PFSK-1 (cell line): ENCODE results near the gene LDB2.

ENCODE experiments used
- FOXP2 ChIP-seq: optimal IDR thresholded peaks from 2 replicates; pipeline ENCODE3; 2011; ENCODE audit warnings: borderline replicate concordance, control low read depth, inconsistent platforms; ENCODE audit not compliant: insufficient read depth; ENCODE audit errors: extremely low read length, extremely low read depth
- POLR2AphosphoS5 ChIP-seq: IDR thresholded peaks from 2 replicates; pipeline ENCODE4 v1.6.1; 2012; ENCODE audit warnings: low read depth, mild to moderate bottlenecking, control low read depth, low read length, moderate library complexity
- SIN3A ChIP-seq: IDR thresholded peaks from 2 replicates; pipeline ENCODE4 v1.6.1; 2012; ENCODE audit warnings: mild to moderate bottlenecking, low read length, moderate library complexity, borderline replicate concordance; ENCODE audit not compliant: insufficient read depth
- TAF1 ChIP-seq: IDR thresholded peaks from 2 replicates; pipeline ENCODE4 v1.6.1; 2012; ENCODE audit warnings: low read length, control low read depth, borderline replicate concordance; ENCODE audit not compliant: insufficient read depth
- TF ChIP-seq, protein P1 (sequence below), 2 experiments: IDR thresholded peaks; 2 replicates each; pipeline versions ENCODE4 v1.6.1 to v1.8.0; 2011 to 2012; ENCODE audit warnings: low read depth in 2 of 2, low read length in 2 of 2, control low read depth in 1 of 2, inconsistent platforms in 1 of 2, mild to moderate bottlenecking in 1 of 2, moderate library complexity in 1 of 2; ENCODE audit not compliant: insufficient read depth in 1 of 2

LDB2 gene

GRCh38 chr4:16809064-16809463 is 89.4 kb downstream of the LDB2 start:
- TF ChIP-seq TAF1 (no peak), SIN3A (no peak), POLR2AphosphoS5 (no peak), FOXP2 (no peak)
- TF ChIP-seq, protein P1, sequence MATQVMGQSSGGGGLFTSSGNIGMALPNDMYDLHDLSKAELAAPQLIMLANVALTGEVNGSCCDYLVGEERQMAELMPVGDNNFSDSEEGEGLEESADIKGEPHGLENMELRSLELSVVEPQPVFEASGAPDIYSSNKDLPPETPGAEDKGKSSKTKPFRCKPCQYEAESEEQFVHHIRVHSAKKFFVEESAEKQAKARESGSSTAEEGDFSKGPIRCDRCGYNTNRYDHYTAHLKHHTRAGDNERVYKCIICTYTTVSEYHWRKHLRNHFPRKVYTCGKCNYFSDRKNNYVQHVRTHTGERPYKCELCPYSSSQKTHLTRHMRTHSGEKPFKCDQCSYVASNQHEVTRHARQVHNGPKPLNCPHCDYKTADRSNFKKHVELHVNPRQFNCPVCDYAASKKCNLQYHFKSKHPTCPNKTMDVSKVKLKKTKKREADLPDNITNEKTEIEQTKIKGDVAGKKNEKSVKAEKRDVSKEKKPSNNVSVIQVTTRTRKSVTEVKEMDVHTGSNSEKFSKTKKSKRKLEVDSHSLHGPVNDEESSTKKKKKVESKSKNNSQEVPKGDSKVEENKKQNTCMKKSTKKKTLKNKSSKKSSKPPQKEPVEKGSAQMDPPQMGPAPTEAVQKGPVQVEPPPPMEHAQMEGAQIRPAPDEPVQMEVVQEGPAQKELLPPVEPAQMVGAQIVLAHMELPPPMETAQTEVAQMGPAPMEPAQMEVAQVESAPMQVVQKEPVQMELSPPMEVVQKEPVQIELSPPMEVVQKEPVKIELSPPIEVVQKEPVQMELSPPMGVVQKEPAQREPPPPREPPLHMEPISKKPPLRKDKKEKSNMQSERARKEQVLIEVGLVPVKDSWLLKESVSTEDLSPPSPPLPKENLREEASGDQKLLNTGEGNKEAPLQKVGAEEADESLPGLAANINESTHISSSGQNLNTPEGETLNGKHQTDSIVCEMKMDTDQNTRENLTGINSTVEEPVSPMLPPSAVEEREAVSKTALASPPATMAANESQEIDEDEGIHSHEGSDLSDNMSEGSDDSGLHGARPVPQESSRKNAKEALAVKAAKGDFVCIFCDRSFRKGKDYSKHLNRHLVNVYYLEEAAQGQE (IDR thresholded peaks at IDR 0.05; ENCODE audit: insufficient read depth in 1 of 2, low read depth in 2 of 2, low read length in 2 of 2) = no peak

- TF ChIP-seq FOXP2 = no peak
- TF ChIP-seq, protein P1 (IDR thresholded peaks at IDR 0.05; ENCODE audit: insufficient read depth in 1 of 2, low read depth in 2 of 2, low read length in 2 of 2) = no peak
- no peak for TF ChIP-seq SIN3A
Observed at GRCh38 chr4:16807355-16807754, 91.1 kb downstream of the LDB2 start.

DNA sequence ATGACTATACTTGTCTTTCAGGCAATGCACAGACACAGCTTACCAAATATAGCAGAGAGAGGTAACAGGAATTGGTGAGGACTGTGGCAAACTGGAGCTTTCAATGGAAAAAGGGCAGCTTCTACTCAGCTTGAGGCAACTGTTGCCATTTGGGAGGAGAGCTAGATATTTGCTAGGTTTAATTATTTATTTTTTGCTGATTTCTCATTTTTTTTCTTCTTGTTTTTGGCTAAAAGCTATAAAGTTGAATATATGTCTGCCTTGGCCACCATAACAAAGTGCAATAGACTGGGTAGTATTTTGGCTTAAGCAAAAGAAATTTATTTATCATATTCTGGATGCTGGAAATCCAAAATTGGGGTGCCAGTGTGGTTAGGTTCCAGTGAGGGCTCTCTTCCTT is 93.9 kb downstream of the LDB2 start:
- no peak for TF ChIP-seq POLR2AphosphoS5
- no peak for TF ChIP-seq TAF1
- TF ChIP-seq SIN3A = no peak
- TF ChIP-seq FOXP2 = no peak

DNA sequence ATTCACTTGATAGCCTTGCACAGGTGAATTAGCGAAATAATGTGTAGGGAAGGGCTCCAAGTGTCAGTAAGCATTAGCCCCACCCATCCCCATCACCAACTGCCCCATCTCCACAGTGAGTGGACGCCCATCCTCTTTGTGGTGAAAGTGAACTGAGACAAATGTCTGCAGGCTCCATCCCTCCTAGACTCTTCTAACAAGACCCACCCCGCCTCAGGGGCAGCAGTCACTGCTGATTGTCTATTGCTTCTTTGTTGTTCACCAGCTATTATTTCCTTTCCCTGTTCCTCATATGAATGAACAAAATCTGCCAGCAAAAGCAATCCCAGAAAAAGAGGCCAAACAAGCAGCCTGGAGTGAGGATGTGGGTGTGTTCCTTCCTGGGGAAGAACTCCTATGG is 96.4 kb downstream of the LDB2 start:
- TF ChIP-seq SIN3A = no peak
- no peak for TF ChIP-seq POLR2AphosphoS5
- TF ChIP-seq, protein P1 (IDR thresholded peaks at IDR 0.05; ENCODE audit: insufficient read depth in 1 of 2, low read depth in 2 of 2, low read length in 2 of 2) = no peak
- TF ChIP-seq FOXP2 = no peak
- no peak for TF ChIP-seq TAF1

GRCh38 chr4:16801356-16801755 is 97.1 kb downstream of the LDB2 start:
- TF ChIP-seq TAF1 (no peak), POLR2AphosphoS5 (no peak), FOXP2 (no peak), SIN3A (no peak)
- TF ChIP-seq, protein P1 (IDR thresholded peaks at IDR 0.05; ENCODE audit: insufficient read depth in 1 of 2, low read depth in 2 of 2, low read length in 2 of 2) = no peak
